Left ventricle myocardium inferior (tissue), 1 donor: ENCODE data around the gene PRKCB. TPM values are rescaled to one million over a fixed set of nuclear protein-coding genes. Genes with fewer than 3 reads are reported as not detected.

Source experiments
- DNase-seq: peaks from one replicate; pipeline ENCODE4 v3.0.0-alpha.2; 2020
- H3K27ac ChIP-seq: fragments of 200-600 bp; replicated peaks from 2 replicates; pipeline ENCODE4 v1.8.0; 2021
- H3K27me3 ChIP-seq: fragments of 200-600 bp; 2 replicates; pipeline ENCODE4 v1.8.0; 2021; ENCODE audit warnings: low read depth
- H3K36me3 ChIP-seq: fragments of 200-600 bp; 2 replicates; pipeline ENCODE4 v1.8.0; 2021
- H3K4me1 ChIP-seq: fragments of 200-600 bp; 2 replicates; pipeline ENCODE4 v1.8.0; 2021
- H3K4me3 ChIP-seq: fragments of 200-600 bp; 2 replicates; pipeline ENCODE4 v1.8.0; 2021; ENCODE audit warnings: mild to moderate bottlenecking, moderate library complexity
- H3K9me3 ChIP-seq: fragments of 200-600 bp; replicated peaks from 2 replicates; pipeline ENCODE4 v1.8.0; 2021
- intact Hi-C: fragments of 100-400 bp; cut with micrococcal nuclease; formaldehyde crosslinking; loops from one replicate; pipeline ENCODE4 v1.11.0; 2022
- total RNA-seq: library from RNA; stranded (reverse); fragmentation: NEBNext Ultra II Directional; extraction: Animal tissue kit (Norgen Biotek cat#: 25700); gene quantifications from one replicate; pipeline ENCODE4 v1.2.1, GENCODE V29; 2021
- TF ChIP-seq, protein P1 (sequence below): fragments of 200-600 bp; IDR thresholded peaks from 2 replicates; pipeline ENCODE4 v1.8.0; 2021; ENCODE audit warnings: antibody characterized with exemption, mild to moderate bottlenecking, borderline replicate concordance
- donor health status: DM: no; HTN: yes; CAD: no; lungs with severe emphysema.

Gene PRKCB
- total RNA-seq, 1 donor from 2014 or later, result 1.6 TPM

DNA sequence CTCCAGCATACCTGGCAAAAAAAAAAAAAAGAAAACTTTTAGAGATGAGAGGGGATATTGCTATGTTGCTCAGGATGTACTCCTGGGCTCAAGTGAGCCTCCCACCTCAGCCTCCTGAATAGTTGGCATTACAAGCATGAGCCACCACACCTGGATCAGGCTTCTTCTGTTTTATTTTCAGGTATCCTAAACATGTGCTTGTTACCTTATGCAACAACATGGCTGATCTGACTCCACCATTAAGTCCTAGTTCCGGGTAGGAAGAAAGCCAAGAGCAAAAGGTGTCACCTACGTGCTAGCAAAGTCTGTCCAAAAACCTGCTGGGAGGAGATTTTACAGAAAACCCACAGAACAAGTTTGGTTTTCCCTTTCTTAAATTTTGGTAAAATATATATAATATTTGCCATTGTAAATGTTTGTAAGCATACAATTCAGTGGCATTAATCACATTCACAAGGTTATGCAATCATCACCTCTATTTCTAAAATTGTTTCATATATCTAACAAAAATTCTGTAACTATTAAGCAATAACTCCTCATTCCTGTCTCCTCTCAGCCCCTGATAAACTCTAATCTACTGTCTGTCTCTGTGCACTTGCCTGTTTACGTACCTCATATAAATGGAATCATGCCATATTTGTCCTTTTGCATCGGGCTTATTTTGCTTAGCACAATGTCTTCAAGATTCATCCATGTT lies 411.3 kb downstream of the PRKCB start:
- TF ChIP-seq, protein P1, sequence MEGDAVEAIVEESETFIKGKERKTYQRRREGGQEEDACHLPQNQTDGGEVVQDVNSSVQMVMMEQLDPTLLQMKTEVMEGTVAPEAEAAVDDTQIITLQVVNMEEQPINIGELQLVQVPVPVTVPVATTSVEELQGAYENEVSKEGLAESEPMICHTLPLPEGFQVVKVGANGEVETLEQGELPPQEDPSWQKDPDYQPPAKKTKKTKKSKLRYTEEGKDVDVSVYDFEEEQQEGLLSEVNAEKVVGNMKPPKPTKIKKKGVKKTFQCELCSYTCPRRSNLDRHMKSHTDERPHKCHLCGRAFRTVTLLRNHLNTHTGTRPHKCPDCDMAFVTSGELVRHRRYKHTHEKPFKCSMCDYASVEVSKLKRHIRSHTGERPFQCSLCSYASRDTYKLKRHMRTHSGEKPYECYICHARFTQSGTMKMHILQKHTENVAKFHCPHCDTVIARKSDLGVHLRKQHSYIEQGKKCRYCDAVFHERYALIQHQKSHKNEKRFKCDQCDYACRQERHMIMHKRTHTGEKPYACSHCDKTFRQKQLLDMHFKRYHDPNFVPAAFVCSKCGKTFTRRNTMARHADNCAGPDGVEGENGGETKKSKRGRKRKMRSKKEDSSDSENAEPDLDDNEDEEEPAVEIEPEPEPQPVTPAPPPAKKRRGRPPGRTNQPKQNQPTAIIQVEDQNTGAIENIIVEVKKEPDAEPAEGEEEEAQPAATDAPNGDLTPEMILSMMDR, result no peak
- no peaks in the 10 kb centered on the region for H3K4me1 ChIP-seq
- no peak overlapping the region for H3K4me3 ChIP-seq
- no peak overlapping the region for H3K27ac ChIP-seq
- peaks cover 63% of the 10 kb centered on the region for H3K27me3 ChIP-seq
- H3K36me3 ChIP-seq, result no peaks in the 10 kb centered on the region
- intact Hi-C loops, result no loop called here
- no peak for DNase-seq
- no peaks in the 10 kb centered on the region for H3K9me3 ChIP-seq

DNA sequence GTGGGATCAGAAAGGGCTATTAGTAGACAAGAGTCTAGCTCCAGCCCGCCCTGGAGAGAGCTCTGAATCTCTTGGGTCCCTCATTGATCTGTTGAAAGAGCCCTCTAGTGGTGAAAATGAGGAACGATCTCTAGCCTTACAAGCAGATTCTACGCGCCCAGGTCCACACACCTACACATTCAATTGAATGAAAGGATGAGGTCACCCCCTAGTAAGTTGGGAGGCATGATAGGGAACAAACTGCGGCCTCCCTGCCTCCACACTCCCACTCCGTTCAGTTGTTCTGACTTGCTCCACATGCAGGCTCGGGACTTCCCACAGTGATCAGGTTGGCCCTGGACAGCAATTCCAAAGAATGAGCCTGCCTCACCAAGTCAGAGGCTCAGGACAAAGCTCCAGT lies 417.4 kb downstream of the PRKCB start:
- TF ChIP-seq, protein P1, result peak; percentile 76
- no peaks in the 10 kb centered on the region for H3K9me3 ChIP-seq
- H3K27me3 ChIP-seq, result peaks cover 75% of the 10 kb centered on the region
- H3K36me3 ChIP-seq, result no peaks in the 10 kb centered on the region
- H3K4me3 ChIP-seq, result no peak overlapping the region
- no peak for DNase-seq
- no peaks in the 10 kb centered on the region for H3K4me1 ChIP-seq
- no peak overlapping the region for H3K27ac ChIP-seq
- intact Hi-C loops, result loop anchor here (10.0 kb wide), 1 partner anchor 178 kb away; no protein-coding TSS in a partner anchor

DNA sequence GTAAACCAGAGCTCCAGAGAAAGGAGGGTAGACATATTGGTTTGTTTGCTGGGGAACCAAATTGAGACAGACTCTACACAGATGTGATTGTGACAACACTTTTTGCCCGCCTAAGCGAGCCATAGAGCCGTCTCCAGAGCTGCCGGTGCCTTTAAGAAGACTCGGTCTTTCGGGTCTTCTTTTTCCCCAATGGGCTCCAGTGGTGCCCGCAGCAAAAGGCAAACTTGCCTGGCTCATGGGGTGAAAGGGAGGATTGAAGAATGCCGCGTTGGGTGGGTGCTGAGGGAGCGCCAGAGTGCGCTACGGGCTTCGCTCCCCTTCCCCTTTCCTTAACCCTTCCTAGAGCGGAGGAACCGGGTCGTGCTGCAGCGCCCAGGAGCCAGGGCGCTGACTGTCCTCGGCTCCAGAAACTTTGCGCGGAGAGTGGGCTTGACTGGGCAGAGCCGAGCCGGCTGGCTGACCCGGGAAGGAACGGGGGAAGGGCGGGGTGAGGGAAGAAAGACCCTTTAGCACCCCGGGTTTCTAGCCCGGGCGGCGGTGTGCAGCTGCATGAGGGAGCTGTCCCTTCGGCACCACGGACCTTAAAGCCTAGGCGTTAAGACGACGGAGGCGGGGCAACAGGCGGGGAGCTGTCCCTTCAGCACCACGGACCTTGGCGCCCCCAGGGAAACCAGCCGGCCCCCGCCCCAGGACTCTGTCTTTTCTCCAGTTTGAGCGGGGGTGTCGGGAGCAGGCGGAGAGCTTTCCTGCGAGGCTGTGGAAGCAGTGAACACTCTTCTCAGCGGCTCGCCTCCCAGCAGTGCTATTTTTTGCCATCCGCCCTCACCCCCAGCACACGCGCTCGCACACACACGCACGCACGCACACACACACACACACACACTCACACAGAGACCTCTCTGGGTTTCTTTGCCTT lies 419.9 kb downstream of the PRKCB start, which contains the start of gene CACNG3:
CACNG3 (plus strand) TSS at position 880 of the 916 bp plus-strand sequence. CDS start 420 bp downstream, outside the sequence.
- no peaks in the 10 kb centered on the region for H3K9me3 ChIP-seq
- intact Hi-C loops, result loop anchor here (10.0 kb wide), 1 partner anchor 181 kb away; no protein-coding TSS in a partner anchor
- no peaks in the 10 kb centered on the region for H3K4me1 ChIP-seq
- no peak within 1 kb of the TSS for H3K4me3 ChIP-seq
- no peaks in the 10 kb centered on the region for H3K36me3 ChIP-seq
- TF ChIP-seq, protein P1, result no peak
- H3K27ac ChIP-seq, result no peak within 1 kb of the TSS
- H3K27me3 ChIP-seq, result peaks cover 82% of the 10 kb centered on the region
- DNase-seq, result peak; percentile 30

DNA sequence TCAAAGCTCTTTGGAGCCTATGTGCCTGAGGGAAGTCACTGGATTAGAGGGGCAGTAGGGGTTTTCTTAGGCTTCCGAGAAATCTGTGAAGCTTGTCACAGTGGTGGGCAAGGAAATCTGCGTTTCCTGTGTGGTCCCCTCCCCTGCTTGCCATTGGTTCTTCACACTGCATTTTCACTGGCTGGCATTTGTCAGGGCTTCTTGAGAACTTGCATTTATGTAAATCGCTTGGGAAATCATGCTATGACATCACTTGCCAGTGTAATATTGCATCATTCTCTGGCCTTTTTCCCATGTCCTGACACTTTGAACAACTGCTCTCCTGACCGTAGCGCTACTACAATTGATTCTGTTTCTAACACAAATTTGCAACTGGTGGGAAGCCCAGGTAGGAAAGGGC lies 422.2 kb downstream of the PRKCB start:
- no peak for DNase-seq
- TF ChIP-seq, protein P1, result no peak
- Histone ChIP-seq H3K27ac (no peak overlapping the region), H3K27me3 (peaks cover 97% of the 10 kb centered on the region), H3K4me3 (no peak overlapping the region), H3K9me3 (no peaks in the 10 kb centered on the region), H3K4me1 (no peaks in the 10 kb centered on the region), H3K36me3 (no peaks in the 10 kb centered on the region)
- intact Hi-C loops, result loop anchor here (10.0 kb wide), 1 partner anchor 183 kb away; no protein-coding TSS in a partner anchor

DNA sequence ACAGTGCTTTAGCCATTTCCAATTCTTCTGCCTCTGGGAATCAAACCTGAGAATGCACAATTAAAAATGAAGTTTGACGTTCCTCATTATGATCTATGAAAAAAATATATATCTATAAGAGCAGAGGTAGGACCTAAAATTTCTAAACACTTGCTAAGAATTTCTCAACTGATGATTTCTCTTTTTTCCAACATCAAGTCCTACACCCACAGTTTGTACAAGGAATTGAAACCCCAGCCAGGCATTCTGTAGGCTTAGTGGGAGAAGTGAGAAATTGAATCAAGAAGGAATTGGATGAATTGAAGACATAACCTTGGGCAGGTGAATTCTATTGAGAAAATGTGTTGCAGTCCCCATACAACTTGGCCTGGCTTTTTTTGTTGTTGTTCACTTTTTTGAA lies 423.0 kb downstream of the PRKCB start:
- H3K4me1 ChIP-seq, result no peaks in the 10 kb centered on the region
- H3K4me3 ChIP-seq, result no peak overlapping the region
- no peaks in the 10 kb centered on the region for H3K36me3 ChIP-seq
- no peak for DNase-seq
- H3K9me3 ChIP-seq, result no peaks in the 10 kb centered on the region
- peaks cover 97% of the 10 kb centered on the region for H3K27me3 ChIP-seq
- intact Hi-C loops, result loop anchor here (10.0 kb wide), 1 partner anchor 184 kb away; no protein-coding TSS in a partner anchor
- TF ChIP-seq, protein P1, result no peak
- no peak overlapping the region for H3K27ac ChIP-seq
